ENCODE data around the gene FGD5. TPM values are rescaled to one million over a fixed set of nuclear protein-coding genes. Genes with fewer than 3 reads are reported as not detected.

FGD5 gene
- polyA plus RNA-seq, 1 of the 3 experiments (the other 2 are of a cell fraction): not detected

- WGBS (ENCODE audit: low lambda C conversion rate): 41% methylated on average over 14 of the region's 17 CpGs
- Histone ChIP-seq H3K79me2 (ENCODE audit: insufficient read depth) (no peaks in the 10 kb centered on the region), H3K27me3 (ENCODE audit: insufficient read depth) (no peaks in the 10 kb centered on the region; the same call in 1 of the 2 replicates), H3F3A (replicated peaks; ENCODE audit: insufficient read depth) (no peaks in the 10 kb centered on the region), H2AFZ (ENCODE audit: low read depth) (no peak overlapping the region), H3K9ac (no peak overlapping the region), H3K4me1 (ENCODE audit: control insufficient read depth in 1 of 2, insufficient read depth in 2 of 2, low read depth in 1 of 2, low read length in 1 of 2) (peaks cover 0 to 2% of the 10 kb centered on the region in 2 experiments; a peak in 1 of 4 replicates), H3K9me3 (no peaks in the 10 kb centered on the region), H3K27ac (ENCODE audit: low read depth in 2 of 2, low read length in 1 of 2) (no peak overlapping the region), H3K36me3 (replicated peaks in 1 of 2; ENCODE audit: control insufficient read depth in 1 of 2, insufficient read depth in 2 of 2, low read length in 1 of 2) (no peaks in the 10 kb centered on the region), H3K4me2 (no peak overlapping the region), H4K20me1 (ENCODE audit: insufficient read depth) (no peaks in the 10 kb centered on the region), H3K9me2 (no peaks in the 10 kb centered on the region), H3K4me3 (ENCODE audit: low read depth in 2 of 2, low read length in 1 of 2) (no peak overlapping the region)
- DNase-seq: no peak
- ChIA-PET CTCF (interaction anchor here (1.0 kb wide), 1 partner anchor 24 kb away, joined by 3 read pairs; no protein-coding TSS in a partner anchor), POLR2A (no interaction called here)
- TF ChIP-seq NFIC (IDR thresholded peaks at IDR 0.05; ENCODE audit: borderline replicate concordance): no peak
- TF ChIP-seq FOXJ3 (CRISPR knock-in tag; IDR thresholded peaks at IDR 0.05): no peak
- TF ChIP-seq MXI1 (IDR thresholded peaks at IDR 0.05; ENCODE audit: low read depth, low read length): no peak
- no peak for TF ChIP-seq MEF2A (IDR thresholded peaks at IDR 0.05; ENCODE audit: borderline replicate concordance, low read depth)
- no peak for TF ChIP-seq SMC3 (IDR thresholded peaks at IDR 0.05; ENCODE audit: low read depth, low read length)
- TF ChIP-seq USF2 (IDR thresholded peaks at IDR 0.05; ENCODE audit: borderline replicate concordance, low read depth, low read length): no peak
- TF ChIP-seq MAX (IDR thresholded peaks at IDR 0.05; ENCODE audit: low read depth): no peak
- no peak for TF ChIP-seq ZBTB33 (IDR thresholded peaks at IDR 0.05; ENCODE audit: borderline replicate concordance, low read depth)
- TF ChIP-seq EZH2phosphoT487 (IDR thresholded peaks at IDR 0.05; ENCODE audit: borderline replicate concordance, low read depth): no peak
These were observed 51.4 kb downstream of the FGD5 start for GRCh38 chr3:14869917-14870782.

GRCh38 chr3:14870783-14871060 is 52.0 kb downstream of the FGD5 start:
- no peak overlapping the region for H2AFZ ChIP-seq (ENCODE audit: low read depth)
- no peaks in the 10 kb centered on the region; the same call in 1 of the 2 replicates for H3K27me3 ChIP-seq (ENCODE audit: insufficient read depth)
- H3K4me1 ChIP-seq (ENCODE audit: control insufficient read depth in 1 of 2, insufficient read depth in 2 of 2, low read depth in 1 of 2, low read length in 1 of 2): peaks cover 0 to 2% of the 10 kb centered on the region in 2 experiments; a peak in 1 of 4 replicates
- H3K9me3 ChIP-seq: no peaks in the 10 kb centered on the region
- no peak overlapping the region for H3K27ac ChIP-seq (ENCODE audit: low read depth in 2 of 2, low read length in 1 of 2)
- no peak overlapping the region for H3K4me3 ChIP-seq (ENCODE audit: low read depth in 2 of 2, low read length in 1 of 2)
- no peaks in the 10 kb centered on the region for H3K9me2 ChIP-seq
- ChIA-PET CTCF (interaction anchor here (1.0 kb wide), 1 partner anchor 25 kb away, joined by 3 read pairs; no protein-coding TSS in a partner anchor), POLR2A (no interaction called here)
- H3F3A ChIP-seq (replicated peaks; ENCODE audit: insufficient read depth): no peaks in the 10 kb centered on the region
- H3K9ac ChIP-seq: no peak overlapping the region
- 24% methylated on average over 4 of the region's 4 CpGs for WGBS (ENCODE audit: low lambda C conversion rate)
- H4K20me1 ChIP-seq (ENCODE audit: insufficient read depth): no peaks in the 10 kb centered on the region
- H3K36me3 ChIP-seq (replicated peaks in 1 of 2; ENCODE audit: control insufficient read depth in 1 of 2, insufficient read depth in 2 of 2, low read length in 1 of 2): no peaks in the 10 kb centered on the region
- DNase-seq: no peak
- no peaks in the 10 kb centered on the region for H3K79me2 ChIP-seq (ENCODE audit: insufficient read depth)
- no peak overlapping the region for H3K4me2 ChIP-seq
- no peak for TF ChIP-seq EZH2phosphoT487 (IDR thresholded peaks at IDR 0.05; ENCODE audit: borderline replicate concordance, low read depth)
- TF ChIP-seq CHD2 (IDR thresholded peaks at IDR 0.05; ENCODE audit: low read length, partially characterized antibody): no peak
- no peak for TF ChIP-seq FOSL2 (IDR thresholded peaks at IDR 0.05; ENCODE audit: borderline replicate concordance, low read depth)
- no peak for TF ChIP-seq REST (IDR thresholded peaks at IDR 0.05; ENCODE audit: low read depth, low read length)
- no peak for TF ChIP-seq RFX5 (IDR thresholded peaks at IDR 0.05; ENCODE audit: low read length)
- no peak for TF ChIP-seq TAF1 (IDR thresholded peaks at IDR 0.05; ENCODE audit: borderline replicate concordance, low read depth, low read length)
- TF ChIP-seq MEF2A (IDR thresholded peaks at IDR 0.05; ENCODE audit: borderline replicate concordance, low read depth): no peak
- TF ChIP-seq CTCF (IDR thresholded peaks at IDR 0.05): no peak
- TF ChIP-seq SMC3 (IDR thresholded peaks at IDR 0.05; ENCODE audit: low read depth, low read length): no peak
- TF ChIP-seq NRF1 (IDR thresholded peaks at IDR 0.05; ENCODE audit: low read depth, low read length): no peak

All from SK-N-SH (cell line).